Stimulated activated CD8-positive, alpha-beta memory T cell treated with anti-CD3 and anti-CD28 coated beads, Interleukin-7, amount 100 ng/mL, for 48 hours (primary cell): Measurements from ENCODE around the gene BLM.
A peak's percentile ranks its signal among the peaks of the same experiment; 100 is the strongest.
"Not testable (repeated sequence)": the region's sequence is repeated elsewhere in the genome, so short reads cannot be mapped to it uniquely, and the experiment has no call there.

Source experiments
- DNase-seq, 2 donors: peaks; one replicate each; pipeline ENCODE4 v3.0.0-alpha.2; 2020; ENCODE audit warnings: low read depth in 1 of 2; ENCODE audit errors: extremely low read depth in 1 of 2

The BLM gene

DNA sequence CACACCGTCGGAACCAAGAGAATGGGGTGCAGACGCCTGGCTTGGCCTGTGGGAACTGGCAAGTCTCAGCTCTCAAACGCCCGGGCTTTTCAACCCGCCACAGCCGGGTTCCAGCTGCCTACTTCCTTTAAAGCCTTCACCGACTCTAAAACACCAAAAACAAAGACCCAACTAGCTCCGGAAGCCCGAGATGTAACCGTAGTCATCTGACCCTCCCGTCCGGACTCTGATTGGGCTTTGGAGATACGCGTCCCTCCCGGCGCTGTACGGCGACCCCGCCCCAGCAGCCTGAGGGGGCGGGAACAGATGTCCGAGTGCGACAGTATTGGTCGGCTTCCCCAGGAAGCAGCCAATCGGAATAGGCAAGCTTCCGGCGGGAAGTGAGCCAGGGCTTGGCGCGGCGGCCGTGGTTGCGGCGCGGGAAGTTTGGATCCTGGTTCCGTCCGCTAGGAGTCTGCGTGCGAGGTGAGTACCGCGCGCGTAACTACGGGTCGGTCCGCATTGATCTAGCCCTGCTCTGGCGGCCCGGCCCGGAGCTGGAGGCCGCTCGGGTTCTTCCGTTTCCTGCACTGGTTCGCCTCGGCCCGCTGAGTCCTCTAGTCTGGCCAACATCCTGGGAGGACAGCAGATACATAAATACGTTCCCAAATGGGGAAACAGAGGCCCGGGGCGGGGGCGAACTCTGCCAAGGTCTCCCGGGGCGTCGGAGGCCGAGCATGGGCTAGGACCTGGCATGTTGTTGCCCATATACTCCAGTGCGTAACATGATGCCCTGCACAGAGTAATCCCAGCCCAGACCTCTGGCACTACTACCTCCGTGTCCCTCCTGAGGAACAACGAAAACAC is at the start of gene BLM:
TSS of gene BLM (plus strand) at position 371 of the 846 bp plus-strand sequence. CDS start 30,047 bp downstream, outside the sequence.
- peak; percentile 86 to 93 for DNase-seq

DNA sequence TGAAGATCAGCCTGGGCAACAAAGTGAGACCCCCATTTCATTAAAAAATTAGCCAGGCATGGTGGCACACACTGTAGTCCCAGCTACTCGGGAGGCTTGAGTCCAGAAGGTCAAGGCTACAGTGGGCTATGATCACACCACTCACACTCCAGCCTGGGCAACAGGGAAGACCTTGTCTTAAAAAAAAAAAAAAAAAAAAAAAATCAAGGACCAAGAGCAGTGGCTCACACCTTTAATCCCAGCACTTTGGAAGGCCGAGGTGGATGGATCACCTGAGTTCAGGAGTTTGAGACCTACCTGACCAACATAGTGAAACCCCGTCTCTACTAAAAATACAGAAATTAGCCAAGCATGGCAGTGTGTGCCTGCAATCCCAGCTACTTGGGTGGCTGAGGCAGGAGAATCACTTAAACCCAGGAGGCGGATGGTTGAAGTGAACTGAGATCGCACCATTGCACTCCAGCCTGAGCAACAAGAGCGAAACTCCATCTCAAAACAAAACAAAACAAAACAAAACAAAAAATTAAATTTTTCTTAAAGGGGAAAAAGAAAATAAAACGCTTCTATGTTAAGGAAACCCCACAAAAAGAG is 49.3 kb upstream of the BLM start:
- DNase-seq = not testable (repeated sequence)

DNA sequence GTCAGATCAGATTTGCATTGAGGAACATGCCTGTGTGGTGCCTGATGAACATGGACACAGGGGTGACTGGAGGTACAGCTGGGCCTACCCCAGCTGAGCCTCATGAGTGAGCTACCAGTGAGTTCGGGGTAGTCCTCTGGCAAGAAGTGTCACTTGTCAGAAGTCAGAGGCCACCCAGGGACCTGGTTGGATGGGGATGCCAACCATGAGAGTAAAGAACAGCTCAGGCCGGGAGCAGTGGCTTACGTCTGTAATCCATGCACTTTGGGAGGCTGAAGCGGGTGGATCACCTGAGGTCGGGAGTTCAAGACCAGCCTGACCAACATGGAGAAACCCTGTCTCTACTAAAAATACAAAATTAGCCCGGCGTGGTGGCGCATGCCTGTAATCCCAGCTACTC is 46.5 kb upstream of the BLM start:
- DNase-seq = not testable (repeated sequence)

DNA sequence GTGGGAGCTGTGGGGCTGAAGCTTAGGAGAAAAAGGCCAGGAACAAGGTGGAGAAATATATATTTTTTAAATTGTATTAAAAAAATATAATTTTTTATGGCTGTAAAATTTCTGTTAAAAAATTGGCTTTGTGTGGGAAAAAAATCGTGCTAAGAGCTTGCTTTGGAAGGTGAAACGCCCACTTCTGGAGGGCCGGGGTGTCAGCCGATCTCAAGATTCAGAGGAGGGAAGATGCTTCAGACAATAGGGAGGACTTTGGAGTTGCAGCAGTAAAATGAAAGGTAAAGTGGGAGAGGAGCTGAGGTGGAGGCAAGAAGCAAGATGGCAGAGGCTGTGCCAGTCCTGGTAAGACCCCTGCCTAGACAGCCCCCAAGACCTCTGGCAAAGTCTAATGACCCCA is 45.9 kb upstream of the BLM start:
- DNase-seq = no peak

DNA sequence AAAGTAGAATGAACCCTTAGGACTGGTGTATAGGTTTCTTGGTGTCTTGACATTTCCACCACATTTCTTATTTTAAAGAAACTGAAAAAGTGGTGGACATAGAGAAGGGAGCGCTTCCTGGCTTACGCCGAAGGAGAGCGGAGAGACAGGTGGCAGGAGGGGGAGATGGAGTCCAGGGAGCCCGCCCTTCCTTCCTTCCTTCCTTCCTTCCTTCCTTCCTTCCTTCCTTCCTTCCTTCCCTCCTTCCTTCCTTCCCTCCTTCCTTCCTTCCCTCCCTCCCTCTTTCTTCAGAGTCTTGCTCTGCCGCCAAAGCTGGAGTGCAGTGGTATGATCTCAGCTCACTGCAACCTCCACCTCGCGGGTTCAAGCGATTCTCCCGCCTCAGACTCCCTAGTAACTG is 43.8 kb upstream of the BLM start:
- DNase-seq = not testable (repeated sequence)

DNA sequence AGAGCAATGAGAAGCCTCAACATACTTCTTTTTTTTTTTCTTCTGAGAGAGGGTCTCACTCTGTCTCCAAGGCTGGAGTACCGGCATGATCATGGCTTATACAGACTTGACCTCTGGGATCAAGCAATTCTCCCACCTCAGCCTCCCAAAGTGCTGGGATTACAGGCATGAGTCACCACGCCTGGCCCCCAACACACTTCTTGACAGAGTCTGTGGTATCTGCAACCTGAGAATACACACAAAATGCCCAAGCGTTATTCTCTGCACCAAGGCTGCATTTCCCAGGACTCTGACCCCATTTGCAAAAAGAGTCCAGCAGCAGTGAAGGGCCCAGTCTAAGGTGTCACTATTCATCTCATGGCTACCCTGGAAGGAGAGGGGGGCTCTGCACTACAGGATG is 42.7 kb upstream of the BLM start:
- no peak for DNase-seq

DNA sequence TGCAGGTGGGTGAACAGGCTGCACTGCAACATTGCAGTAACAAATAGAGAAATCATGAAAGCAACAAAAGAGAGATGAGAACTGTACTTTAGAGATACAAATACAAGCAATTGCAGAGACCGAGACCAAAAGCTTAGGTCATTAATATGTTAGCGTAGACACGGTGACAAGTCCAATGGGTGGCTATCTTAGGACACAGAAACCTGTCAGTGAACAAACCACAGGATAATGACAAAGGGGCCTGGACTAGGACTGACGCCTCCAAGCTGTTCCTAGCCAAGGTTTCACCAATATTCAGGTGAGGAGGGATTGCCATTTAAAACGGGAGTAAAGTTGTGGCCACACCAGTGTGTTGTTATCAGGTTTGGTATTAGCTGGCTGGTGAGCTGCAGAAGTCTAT is 41.7 kb upstream of the BLM start:
- no peak for DNase-seq

DNA sequence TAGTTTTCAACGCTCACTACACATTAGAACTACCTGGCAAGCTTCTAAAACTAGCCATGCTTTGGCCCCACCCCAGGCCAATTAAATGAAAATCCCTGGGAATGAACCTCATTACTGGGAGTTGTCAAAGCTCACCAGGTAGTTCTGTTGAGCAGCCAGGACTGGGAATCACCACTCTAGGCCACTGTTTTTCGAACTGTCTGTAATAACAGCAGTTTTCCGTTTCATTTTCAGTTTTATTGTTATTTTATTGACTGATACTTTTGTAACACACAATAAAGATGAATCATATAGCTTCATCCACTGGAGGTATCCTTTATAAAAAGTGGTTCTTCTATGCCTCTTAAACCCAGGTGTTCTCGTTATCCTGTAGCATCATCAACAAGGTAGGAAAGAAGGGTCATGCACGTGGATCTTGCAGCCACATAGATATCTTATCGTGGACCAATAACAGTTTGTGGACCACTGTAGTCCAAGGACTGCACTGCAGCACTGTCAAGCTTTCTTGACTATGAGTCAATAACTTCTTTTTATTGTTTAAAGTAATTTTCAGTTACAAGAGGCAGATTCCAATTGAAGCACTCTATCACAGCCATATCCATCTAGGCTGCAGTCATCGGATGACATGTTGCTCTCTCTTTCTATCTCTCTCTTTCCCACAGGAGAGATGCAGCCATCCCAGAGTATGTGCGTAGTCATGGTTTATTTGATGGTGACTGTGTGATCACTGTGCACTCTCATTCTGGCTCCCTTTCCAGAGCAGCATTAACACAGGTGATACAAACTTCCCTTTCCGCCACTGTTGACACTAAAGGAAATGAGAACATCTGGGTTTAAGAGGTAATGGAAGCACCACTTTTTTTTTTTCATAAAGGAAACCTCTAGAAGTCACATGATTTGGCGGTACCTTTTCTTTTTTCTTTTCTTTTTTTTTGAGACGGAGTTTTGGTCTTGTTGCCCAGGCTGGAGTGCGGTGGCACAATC is 39.0 kb upstream of the BLM start:
- DNase-seq = no peak

DNA sequence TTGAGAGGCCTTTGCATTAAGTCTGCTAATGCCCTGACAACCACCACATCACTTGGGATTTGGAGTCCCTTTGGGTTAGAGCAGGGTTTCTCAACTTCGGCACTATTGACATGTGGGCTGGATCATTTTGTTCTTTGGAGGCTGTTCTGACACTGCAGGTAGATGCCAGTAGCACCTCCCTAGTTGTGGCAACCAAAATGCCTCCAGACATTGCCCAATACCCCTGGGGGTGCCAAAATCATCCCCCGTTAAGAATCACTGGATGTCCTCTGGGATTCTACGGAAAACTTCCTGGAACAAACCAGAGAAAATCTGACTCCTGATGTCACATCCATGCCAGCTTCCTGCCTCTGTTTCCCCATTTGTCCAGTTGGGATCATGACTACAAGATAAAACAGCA is 37.2 kb upstream of the BLM start:
- DNase-seq = no peak

DNA sequence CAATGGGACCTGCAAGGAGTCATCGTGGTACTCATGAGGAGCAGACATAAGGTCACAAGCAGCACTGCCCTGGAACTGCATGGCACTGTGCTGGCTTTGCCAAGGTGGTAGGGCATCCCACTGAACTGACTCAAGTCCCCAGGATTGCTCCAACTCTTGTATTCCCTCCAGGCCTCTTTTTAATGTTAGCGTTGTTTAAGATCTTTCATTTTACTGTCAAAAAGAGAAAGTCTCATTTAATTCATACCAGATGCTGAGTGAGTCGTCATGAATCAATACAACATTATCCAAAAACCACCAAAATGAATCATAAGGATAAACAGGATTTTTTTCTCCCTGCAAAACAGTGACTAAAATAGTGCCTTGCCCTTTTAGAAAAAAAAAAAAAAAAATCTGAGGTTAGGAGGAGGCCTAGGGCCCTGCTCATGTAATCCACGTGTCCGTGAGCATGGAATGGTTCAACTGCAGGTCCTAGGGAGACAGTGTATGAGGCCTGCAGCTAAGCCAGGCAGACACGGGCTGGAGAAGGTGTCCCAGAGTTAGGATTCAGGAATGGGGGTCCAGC is 36.7 kb upstream of the BLM start:
- no peak for DNase-seq

DNA sequence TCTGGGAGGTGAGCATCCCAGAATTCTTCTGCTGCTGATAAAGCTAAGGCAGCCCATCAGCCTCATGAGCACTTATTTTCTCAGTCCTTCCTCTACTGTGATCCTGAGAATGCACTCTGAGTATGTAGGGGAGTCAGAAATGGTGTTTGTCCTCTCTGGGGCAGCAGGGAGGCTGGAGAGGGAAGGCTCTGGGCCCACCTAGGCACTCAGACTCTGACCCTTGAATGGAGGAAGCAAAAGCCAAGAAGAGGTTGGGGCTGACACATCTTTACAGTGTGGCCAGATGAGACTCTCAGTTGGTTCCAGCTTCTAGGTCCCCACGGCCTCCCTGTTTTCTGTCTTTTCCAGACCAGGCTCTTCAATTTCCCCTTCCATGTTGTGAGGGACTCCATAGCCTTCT is 36.1 kb upstream of the BLM start:
- no peak for DNase-seq

DNA sequence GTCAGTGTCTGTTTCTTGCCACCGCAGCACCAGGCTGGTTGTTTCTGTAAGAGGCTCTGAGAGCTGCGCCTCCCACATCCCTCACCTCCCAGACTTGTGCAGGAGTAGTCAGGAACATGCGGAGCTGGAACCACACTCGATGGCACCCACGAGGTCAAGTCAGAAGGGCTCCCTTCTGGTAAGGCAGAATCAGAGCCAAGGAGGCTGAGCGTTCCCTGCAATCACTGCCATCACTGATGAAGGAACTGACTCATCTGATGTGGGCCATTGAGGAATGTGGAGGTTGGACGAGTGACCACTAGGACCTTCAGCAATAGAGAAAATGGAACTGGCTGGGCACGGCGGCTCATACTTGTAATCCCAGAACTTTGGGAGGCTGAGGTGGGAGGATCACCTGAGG is 35.7 kb upstream of the BLM start:
- DNase-seq = no peak

DNA sequence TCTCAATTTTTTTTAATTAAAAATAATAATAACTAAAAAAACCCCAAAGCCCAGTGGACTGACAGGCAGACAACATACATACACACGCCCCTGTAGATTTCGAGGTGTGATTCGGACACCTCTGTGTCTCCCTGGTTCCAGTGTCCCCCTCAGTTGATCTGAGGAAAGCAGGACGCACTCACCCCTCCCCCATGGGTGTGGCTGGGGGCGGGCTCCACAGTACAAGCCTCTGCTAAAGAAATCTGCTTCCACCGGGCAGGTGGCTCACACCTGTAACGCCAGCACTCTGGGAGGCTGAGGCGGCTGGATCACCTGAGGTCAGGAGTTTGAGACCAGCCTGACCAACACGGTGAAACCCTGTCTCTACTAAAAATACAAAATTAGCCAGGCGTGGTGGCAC is 33.8 kb upstream of the BLM start:
- DNase-seq = no peak

DNA sequence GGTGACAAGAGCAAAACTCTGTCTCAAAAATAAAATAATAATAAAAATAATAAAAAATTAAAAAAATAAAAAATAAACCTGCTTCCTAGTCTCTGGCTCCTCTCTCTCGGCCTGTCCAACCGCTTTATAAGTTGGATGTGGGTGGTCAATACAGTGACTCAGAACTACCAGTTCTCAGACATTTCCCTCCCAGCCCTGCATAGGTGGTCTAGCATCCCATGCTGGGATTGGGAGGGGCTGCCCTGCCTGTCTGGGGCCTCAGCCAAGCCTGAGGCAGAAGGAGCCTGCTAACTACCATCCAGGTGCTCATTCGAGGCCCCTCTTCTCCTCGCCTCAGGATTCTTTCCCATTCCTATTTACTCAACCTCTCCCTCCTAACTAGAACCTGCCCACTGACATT is 33.3 kb upstream of the BLM start:
- DNase-seq = no peak

DNA sequence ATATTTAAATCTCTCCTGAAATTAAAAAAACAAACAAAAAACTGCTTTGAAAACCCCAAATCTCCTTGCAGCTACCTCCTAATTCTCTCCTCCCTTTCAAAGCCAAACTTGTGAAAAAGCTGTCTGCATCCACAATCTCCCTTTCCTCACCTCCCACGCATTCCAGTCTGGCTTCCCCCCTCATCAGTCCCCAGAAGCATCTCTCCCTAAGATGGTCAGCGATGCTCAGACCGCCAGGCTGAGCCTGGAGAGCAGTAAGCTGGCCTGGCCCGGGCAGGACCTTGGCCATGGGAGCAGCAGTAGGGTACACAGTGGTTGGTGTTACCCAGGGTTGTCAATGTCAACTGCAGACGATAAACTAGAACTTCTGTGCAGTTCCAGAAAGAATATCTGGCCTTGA is 32.9 kb upstream of the BLM start:
- no peak for DNase-seq

DNA sequence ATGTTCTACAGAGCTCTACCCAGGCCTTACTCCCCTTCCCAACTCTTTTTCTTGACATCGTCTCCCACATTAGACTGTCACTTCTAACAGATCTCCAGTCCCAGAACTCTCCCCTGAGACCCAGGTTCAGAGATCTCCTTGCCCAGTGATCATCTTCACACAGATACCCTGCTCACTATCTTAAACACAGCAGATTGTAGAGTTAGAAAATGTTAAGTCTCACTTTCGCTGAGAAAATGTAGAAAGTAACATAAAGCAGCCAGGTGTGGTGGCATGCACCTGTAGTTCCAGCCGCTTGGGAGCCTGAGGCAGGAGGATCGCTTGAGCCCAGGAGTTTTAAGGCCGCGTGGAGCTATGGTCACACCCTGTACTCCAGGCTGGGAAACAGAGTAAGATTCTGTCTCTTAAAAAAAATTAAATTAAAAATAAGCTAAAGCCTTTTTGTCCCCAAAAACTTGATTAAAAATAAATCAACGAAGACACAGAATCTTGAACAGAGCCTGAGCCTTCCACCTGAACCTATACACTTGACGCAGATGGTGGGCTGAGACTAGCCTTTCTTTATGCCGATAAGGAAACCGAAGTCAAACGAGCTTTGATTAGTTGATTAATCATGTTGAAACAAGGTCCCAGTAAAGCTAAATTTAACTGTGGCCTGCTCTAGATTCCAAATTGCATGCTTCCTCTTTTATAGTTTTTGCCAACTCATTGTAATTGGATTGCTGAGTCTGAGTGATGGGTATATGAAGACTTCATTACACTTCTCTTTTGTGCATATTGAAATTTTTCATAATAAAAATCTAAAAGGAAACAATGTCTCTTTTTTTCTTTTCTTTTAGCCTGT is 31.3 kb upstream of the BLM start:
- no peak for DNase-seq

DNA sequence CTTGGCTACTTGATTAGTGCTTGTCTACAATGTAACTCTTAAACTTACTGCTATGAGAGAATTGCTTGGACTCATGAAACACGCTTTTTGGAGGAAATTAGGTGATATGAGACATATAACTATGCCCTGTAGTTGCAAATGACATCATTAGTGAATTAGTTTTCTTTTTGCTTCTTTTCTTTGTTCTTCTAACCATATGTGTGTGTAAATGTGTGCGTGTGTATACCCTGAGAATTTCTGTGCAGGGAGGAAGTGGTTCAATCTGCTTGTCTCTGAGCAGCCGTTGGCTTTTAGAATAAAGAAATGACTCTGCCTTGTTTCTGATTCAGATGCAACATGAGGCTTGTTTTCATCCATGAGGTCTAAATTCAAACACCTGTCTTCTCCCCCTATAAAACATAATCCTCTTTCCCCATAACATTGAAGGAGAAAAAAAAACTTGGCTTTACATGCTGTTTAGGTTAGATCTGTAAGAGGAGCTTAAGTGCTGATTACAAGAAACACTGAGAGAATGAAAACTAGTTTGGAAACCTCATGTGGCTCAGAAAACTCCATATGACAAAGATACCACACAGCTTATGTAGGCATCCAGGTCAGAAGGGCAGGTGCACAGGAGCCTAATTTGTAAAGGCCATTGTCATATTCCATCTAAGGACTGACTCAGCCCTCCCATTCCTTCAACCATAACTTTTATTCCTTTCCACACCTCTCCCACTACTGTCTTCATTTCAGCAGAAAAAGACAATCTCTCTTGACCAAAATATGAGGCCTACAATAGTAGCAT is 30.5 kb upstream of the BLM start:
- DNase-seq = peak in 1 of 2 donors; percentile 20

DNA sequence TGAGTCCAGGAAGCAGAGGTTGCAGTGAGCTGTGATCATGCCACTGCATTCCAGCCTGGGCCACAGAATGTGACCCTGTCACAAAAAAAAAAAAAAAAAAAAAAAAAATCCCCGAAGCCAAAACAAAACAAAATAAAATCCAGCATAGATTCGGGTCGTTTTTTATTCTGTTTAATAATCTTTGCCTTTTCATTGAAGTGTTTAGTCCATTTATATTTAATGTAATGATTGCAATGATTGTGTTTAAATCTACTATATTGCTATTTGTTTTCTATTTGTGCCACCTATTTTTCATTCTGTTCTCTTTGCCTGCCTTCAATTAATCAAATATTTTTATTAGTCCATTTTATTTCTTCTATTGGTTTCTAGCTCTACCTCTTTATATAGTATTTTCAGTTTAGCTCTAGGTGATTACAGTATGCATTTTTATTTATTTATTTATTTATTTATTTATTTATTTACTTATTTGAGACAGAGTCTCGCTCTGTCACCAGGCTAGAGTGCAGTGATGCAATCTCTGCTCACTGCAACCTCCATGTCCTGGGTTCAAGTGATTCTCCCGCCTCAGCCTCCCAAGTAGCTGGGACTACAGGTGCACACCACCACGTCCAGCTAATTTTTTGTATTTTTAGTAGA is 27.7 kb upstream of the BLM start:
- DNase-seq = not testable (repeated sequence)

DNA sequence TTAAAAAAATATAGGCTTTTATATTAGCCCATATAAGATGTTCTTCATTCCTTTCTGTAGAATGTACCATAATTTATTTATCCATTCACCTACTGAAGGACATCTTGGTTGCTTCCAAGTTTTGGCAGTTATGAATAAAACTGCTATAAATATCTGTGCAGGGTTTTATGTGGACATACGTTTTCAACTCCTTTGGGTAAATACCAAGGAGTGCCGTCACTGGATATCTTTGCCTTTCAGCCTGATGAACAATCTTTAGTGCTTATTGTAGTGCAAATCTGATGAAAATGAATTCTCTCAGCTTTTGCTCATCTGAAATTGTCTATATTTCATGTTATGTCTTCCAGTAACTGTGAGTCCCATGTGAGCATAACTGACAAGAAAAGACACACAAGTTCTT is 26.6 kb upstream of the BLM start:
- no peak for DNase-seq
